ENCODE results near the gene MACC1. TPM values are rescaled to one million over a fixed set of nuclear protein-coding genes. Genes with fewer than 3 reads are reported as not detected.
"Not testable (repeated sequence)": the region's sequence is repeated elsewhere in the genome, so short reads cannot be mapped to it uniquely, and the experiment has no call there.

The MACC1 gene
- total RNA-seq, 4 donors from 2014 or later: 15.4 to 18.5 (median 15.8) TPM

- no peak for DNase-seq (ENCODE audit: low spot score in 2 of 2)
- TF ChIP-seq CTCF (IDR thresholded peaks at IDR 0.05): no peak
- TF ChIP-seq POLR2A (IDR thresholded peaks at IDR 0.05): no peak
- H3K4me3 ChIP-seq (ENCODE audit: low read depth, poor library complexity, severe bottlenecking): no peak overlapping the region
- WGBS, 2 donors: 91 to 94% methylated on average over 1 of the region's 1 CpG
- intact Hi-C loops (cut with DNase I; ENCODE audit: low total_unique reads): no loop called here
These were observed 3.8 kb downstream of the MACC1 start for GRCh38 chr7:20213378-20213777.

- no peak overlapping the region for H3K4me3 ChIP-seq (ENCODE audit: low read depth, poor library complexity, severe bottlenecking)
- no peak for DNase-seq (ENCODE audit: low spot score in 2 of 2)
- 82% methylated on average over 3 of the region's 3 CpGs for WGBS, 2 donors
- intact Hi-C loops (cut with DNase I; ENCODE audit: low total_unique reads): no loop called here
- TF ChIP-seq POLR2A (IDR thresholded peaks at IDR 0.05): no peak
- no peak for TF ChIP-seq CTCF (IDR thresholded peaks at IDR 0.05)
These were observed 5.8 kb downstream of the MACC1 start for GRCh38 chr7:20211376-20211775.

- intact Hi-C loops (cut with DNase I; ENCODE audit: low total_unique reads): no loop called here
- no peak for DNase-seq (ENCODE audit: low spot score in 2 of 2)
- no peak overlapping the region for H3K4me3 ChIP-seq (ENCODE audit: low read depth, poor library complexity, severe bottlenecking)
- no peak for TF ChIP-seq POLR2A (IDR thresholded peaks at IDR 0.05)
- 90 to 93% methylated on average over 6 of the region's 6 CpGs for WGBS, 2 donors
These were observed 8.4 kb downstream of the MACC1 start for GRCh38 chr7:20208651-20209307.

- 95 to 97% methylated on average over 2 of the region's 2 CpGs for WGBS, 2 donors
- intact Hi-C loops (cut with DNase I; ENCODE audit: low total_unique reads); H3K4me3 ChIP-seq (ENCODE audit: low read depth, poor library complexity, severe bottlenecking); DNase-seq (ENCODE audit: low spot score in 2 of 2): not testable (repeated sequence)
These were observed 9.4 kb downstream of the MACC1 start for GRCh38 chr7:20207811-20208210.

- intact Hi-C loops (cut with DNase I; ENCODE audit: low total_unique reads): no loop called here
- no peak overlapping the region for H3K4me3 ChIP-seq (ENCODE audit: low read depth, poor library complexity, severe bottlenecking)
- TF ChIP-seq POLR2A (IDR thresholded peaks at IDR 0.05): no peak
- TF ChIP-seq CTCF (IDR thresholded peaks at IDR 0.05): no peak
- 62 to 66% methylated on average over 2 of the region's 2 CpGs for WGBS, 2 donors
- no peak for DNase-seq (ENCODE audit: low spot score in 2 of 2)
These were observed 10.9 kb downstream of the MACC1 start for GRCh38 chr7:20206104-20206896.

GRCh38 chr7:20203316-20203715, 13.9 kb downstream of the MACC1 start:
- WGBS, 2 donors: 62 to 65% methylated on average over 4 of the region's 4 CpGs
- intact Hi-C loops (cut with DNase I; ENCODE audit: low total_unique reads): no loop called here
- no peak for DNase-seq (ENCODE audit: low spot score in 2 of 2)
- TF ChIP-seq CTCF (IDR thresholded peaks at IDR 0.05) (no peak), POLR2A (IDR thresholded peaks at IDR 0.05) (no peak)
- no peak overlapping the region for H3K4me3 ChIP-seq (ENCODE audit: low read depth, poor library complexity, severe bottlenecking)
